ENCODE data around the gene ITPR2. TPM values are rescaled to one million over a fixed set of nuclear protein-coding genes. Genes with fewer than 3 reads are reported as not detected.
A peak's percentile ranks its signal among the peaks of the same experiment; 100 is the strongest.

Gene ITPR2
- total and polyA plus RNA-seq, 2 of the 13 experiments (the other 11 are each of a cell fraction or from before 2014, with no cell fraction given) = 31.9 to 81.9 TPM

DNA sequence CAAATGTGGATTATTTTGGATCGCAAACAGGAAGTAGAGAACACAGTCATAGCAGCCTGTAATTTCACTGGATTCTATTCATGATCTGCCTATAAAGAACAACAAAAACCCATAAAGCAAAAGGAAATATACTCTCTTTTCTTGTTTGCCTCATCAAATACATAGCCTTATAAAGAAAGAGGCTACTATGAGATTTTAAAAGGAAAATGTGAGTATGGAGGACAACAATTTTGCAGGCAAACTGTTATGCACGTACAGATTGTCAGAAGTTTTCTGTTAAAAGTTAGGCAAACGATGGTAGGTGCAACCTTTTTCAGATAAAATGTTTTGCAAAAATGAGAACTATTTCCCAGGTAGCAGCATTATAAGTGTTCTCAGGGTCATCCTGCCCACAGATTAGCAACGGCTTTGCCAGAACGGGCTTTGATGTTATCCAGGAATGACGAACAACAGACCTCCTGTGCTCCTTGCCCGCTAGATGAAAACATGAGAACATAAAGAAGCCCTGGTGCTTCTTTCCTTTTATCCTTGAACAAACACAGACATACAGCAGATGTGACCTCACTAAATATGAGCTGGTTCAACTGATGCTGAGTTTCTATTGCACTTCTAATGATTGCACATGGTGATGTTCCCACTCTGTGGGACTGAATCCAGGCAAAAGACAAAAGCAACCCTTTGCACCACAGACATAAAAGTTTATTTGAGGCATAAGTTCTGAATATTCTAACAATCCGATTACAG is 88.1 kb downstream of the ITPR2 start (continued):
- TF ChIP-seq ZNF142 (CRISPR knock-in tag; IDR thresholded peaks at IDR 0.05) = no peak
- TF ChIP-seq, protein P1, sequence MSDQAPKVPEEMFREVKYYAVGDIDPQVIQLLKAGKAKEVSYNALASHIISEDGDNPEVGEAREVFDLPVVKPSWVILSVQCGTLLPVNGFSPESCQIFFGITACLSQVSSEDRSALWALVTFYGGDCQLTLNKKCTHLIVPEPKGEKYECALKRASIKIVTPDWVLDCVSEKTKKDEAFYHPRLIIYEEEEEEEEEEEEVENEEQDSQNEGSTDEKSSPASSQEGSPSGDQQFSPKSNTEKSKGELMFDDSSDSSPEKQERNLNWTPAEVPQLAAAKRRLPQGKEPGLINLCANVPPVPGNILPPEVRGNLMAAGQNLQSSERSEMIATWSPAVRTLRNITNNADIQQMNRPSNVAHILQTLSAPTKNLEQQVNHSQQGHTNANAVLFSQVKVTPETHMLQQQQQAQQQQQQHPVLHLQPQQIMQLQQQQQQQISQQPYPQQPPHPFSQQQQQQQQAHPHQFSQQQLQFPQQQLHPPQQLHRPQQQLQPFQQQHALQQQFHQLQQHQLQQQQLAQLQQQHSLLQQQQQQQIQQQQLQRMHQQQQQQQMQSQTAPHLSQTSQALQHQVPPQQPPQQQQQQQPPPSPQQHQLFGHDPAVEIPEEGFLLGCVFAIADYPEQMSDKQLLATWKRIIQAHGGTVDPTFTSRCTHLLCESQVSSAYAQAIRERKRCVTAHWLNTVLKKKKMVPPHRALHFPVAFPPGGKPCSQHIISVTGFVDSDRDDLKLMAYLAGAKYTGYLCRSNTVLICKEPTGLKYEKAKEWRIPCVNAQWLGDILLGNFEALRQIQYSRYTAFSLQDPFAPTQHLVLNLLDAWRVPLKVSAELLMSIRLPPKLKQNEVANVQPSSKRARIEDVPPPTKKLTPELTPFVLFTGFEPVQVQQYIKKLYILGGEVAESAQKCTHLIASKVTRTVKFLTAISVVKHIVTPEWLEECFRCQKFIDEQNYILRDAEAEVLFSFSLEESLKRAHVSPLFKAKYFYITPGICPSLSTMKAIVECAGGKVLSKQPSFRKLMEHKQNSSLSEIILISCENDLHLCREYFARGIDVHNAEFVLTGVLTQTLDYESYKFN (CRISPR knock-in tag; conservative IDR thresholded peaks at IDR 0.05) = peak; percentile 96
- no peak for TF ChIP-seq ZNF318 (CRISPR knock-in tag; IDR thresholded peaks at IDR 0.05)
- TF ChIP-seq IRX3 (CRISPR knock-in tag; IDR thresholded peaks at IDR 0.05; ENCODE audit: borderline replicate concordance, low read depth) = no peak
- peak; percentile 58 for TF ChIP-seq XRCC5 (optimal IDR thresholded peaks at IDR 0.05; ENCODE audit: low read length)
- TF ChIP-seq WIZ (CRISPR knock-in tag; IDR thresholded peaks at IDR 0.05) = no peak
- peak; percentile 49; the same call in 1 of the 2 replicates for TF ChIP-seq YEATS2 (CRISPR knock-in tag; IDR thresholded peaks at IDR 0.05; ENCODE audit: borderline replicate concordance)
- TF ChIP-seq, protein P2, sequence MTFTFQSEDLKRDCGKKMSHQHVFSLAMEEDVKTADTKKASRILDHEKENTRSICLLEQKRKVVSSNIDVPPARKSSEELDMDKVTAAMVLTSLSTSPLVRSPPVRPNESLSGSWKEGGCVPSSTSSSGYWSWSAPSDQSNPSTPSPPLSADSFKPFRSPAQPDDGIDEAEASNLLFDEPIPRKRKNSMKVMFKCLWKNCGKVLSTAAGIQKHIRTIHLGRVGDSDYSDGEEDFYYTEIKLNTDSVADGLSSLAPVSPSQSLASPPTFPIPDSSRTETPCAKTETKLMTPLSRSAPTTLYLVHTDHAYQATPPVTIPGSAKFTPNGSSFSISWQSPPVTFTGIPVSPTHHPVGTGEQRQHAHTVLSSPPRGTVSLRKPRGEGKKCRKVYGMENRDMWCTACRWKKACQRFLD (CRISPR knock-in tag; IDR thresholded peaks at IDR 0.05; ENCODE audit: borderline replicate concordance) = no peak
